Stomach (tissue), 4 donors: ENCODE measurements around the gene SVIL.

Experiments used
- CTCF ChIP-seq, 7 experiments: fragments of 450-650 bp in 4 of 7; fragments of 200-600 bp in 3 of 7; sonication (generic) in 3 of 7; IDR thresholded peaks; one replicate each; pipeline ENCODE4 v1.5.1; 2016 to 2019; ENCODE audit warnings: antibody characterized with exemption in 7 of 7, control low read depth in 2 of 7, mild to moderate bottlenecking in 1 of 7
- POLR2A ChIP-seq, 4 donors: fragments of 450-650 bp; IDR thresholded peaks; one replicate each; pipeline ENCODE4 v1.6.1; 2016; ENCODE audit warnings: antibody characterized with exemption in 4 of 4, control low read depth in 2 of 4, mild to moderate bottlenecking in 1 of 4, moderate library complexity in 1 of 4
- POLR2AphosphoS5 ChIP-seq, 3 donors: sonication (generic); formaldehyde crosslinking; IDR thresholded peaks; one replicate each; pipeline ENCODE4 v1.6.1; 2016; ENCODE audit warnings: antibody characterized with exemption in 3 of 3

- TF ChIP-seq CTCF (IDR thresholded peaks at IDR 0.05) (no peak), POLR2A (IDR thresholded peaks at IDR 0.05) (no peak), POLR2AphosphoS5 (IDR thresholded peaks at IDR 0.05) (no peak)
These were observed 186.6 kb downstream of the SVIL start for GRCh38 chr10:29448125-29448524.
